ENCODE results near the gene ATN1.

Gene ATN1

DNA sequence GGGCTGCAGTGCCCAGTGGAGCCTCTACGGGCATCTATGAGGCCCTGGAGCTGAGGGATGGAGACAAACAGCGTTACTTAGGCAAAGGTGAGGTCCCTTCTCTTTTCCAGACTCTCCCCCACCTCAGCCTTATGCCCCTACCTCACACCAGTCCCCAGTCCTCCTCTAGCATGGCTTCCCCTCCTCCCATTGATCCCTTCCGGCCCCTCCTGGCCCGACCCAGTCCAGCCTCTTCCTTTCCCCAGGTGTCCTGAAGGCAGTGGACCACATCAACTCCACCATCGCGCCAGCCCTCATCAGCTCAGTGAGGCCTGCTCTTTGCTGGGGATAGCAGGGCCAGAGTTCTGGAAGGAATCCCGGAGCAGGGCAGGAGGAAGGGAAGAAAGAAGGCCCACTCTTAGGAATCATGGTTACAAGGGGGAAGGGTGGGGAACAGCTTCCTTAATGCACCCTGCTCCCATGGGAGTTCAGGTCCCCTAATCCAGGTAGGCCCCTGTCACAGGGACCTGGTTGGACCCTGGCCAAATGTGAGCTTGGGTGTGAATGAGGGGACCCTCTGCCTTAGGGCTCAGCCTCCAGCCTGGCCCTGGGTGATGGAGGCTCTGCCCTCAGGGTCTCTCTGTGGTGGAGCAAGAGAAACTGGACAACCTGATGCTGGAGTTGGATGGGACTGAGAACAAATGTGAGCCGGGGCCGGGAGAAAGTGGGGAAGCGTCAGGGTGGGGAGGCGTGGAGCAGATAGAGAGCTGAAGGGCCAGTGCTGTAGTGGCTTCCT is 11.1 kb upstream of the ATN1 start:
- no peak for TF ChIP-seq CTCF (IDR thresholded peaks at IDR 0.05; ENCODE audit: low read depth, low read length)
- DNase-seq (ENCODE audit: low read depth in 2 of 2), result no peak
- no peak overlapping the region for H3K4me3 ChIP-seq (replicated peaks in 1 of 2; ENCODE audit: low read depth in 2 of 2, low read length in 2 of 2)

- peak in 1 of 2 donors; percentile 62 for DNase-seq (ENCODE audit: low read depth in 2 of 2)
- no peak overlapping the region for H3K4me3 ChIP-seq (replicated peaks in 1 of 2; ENCODE audit: low read depth in 2 of 2, low read length in 2 of 2)
- TF ChIP-seq CTCF (IDR thresholded peaks at IDR 0.05; ENCODE audit: low read depth, low read length), result no peak
These were observed 10.1 kb upstream of the ATN1 start for GRCh38 chr12:6917491-6918231.

DNA sequence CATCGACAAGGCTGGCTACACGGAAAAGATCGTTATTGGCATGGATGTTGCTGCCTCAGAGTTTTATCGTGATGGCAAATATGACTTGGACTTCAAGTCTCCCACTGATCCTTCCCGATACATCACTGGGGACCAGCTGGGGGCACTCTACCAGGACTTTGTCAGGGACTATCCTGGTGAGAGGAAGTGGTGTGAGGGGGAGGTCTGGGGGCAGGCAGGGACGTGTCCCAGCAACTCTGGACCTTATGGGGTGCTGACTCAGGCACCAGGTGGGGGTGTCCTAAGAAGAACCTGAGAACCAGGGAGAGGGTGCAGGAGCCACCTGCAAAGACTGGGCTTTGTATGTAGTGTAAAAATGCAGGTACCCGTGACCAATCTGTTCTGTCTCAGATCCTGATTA is 8.2 kb upstream of the ATN1 start:
- no peak overlapping the region for H3K4me3 ChIP-seq (replicated peaks in 1 of 2; ENCODE audit: low read depth in 2 of 2, low read length in 2 of 2)
- no peak for TF ChIP-seq CTCF (IDR thresholded peaks at IDR 0.05; ENCODE audit: low read depth, low read length)
- DNase-seq (ENCODE audit: low read depth in 2 of 2), result no peak

DNA sequence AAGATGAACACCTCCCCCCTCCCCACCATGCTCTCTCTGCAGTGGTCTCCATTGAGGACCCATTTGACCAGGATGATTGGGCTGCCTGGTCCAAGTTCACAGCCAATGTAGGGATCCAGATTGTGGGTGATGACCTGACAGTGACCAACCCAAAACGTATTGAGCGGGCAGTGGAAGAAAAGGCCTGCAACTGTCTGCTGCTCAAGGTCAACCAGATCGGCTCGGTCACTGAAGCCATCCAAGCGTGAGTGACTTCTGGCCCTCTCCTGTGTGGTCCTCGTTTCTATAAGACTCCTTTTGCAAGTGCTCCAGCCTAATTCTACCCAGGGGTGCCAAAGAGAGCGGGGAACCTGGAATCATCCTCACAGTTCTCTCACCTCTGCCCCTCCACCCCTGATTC is 6.2 kb upstream of the ATN1 start:
- no peak overlapping the region for H3K4me3 ChIP-seq (replicated peaks in 1 of 2; ENCODE audit: low read depth in 2 of 2, low read length in 2 of 2)
- DNase-seq (ENCODE audit: low read depth in 2 of 2), result no peak
- no peak for TF ChIP-seq CTCF (IDR thresholded peaks at IDR 0.05; ENCODE audit: low read depth, low read length)

- no peak overlapping the region for H3K4me3 ChIP-seq (replicated peaks in 1 of 2; ENCODE audit: low read depth in 2 of 2, low read length in 2 of 2)
- no peak for TF ChIP-seq CTCF (IDR thresholded peaks at IDR 0.05; ENCODE audit: low read depth, low read length)
- DNase-seq (ENCODE audit: low read depth in 2 of 2), result no peak
These were observed 5.5 kb upstream of the ATN1 start for GRCh38 chr12:6921996-6922946.

- no peak for DNase-seq (ENCODE audit: low read depth in 2 of 2)
- H3K4me3 ChIP-seq (replicated peaks in 1 of 2; ENCODE audit: low read depth in 2 of 2, low read length in 2 of 2), result no peak overlapping the region
- no peak for TF ChIP-seq CTCF (IDR thresholded peaks at IDR 0.05; ENCODE audit: low read depth, low read length)
These were observed 4.6 kb upstream of the ATN1 start for GRCh38 chr12:6923003-6923732.

All from cardiac fibroblast (primary cell).